Ovary (tissue), 3 donors: Measurements from ENCODE around the gene VPS51.

Source experiments
- CTCF ChIP-seq, 3 donors: fragments of 450-650 bp in 2 of 3; fragments of 200-600 bp in 1 of 3; IDR thresholded peaks; one replicate each; pipeline versions ENCODE4 v1.5.1 to v1.8.0; 2016 to 2022; ENCODE audit warnings: antibody characterized with exemption in 3 of 3, mild to moderate bottlenecking in 1 of 3
- POLR2A ChIP-seq: fragments of 450-650 bp; IDR thresholded peaks from one replicate; pipeline ENCODE4 v1.6.1; 2017; ENCODE audit warnings: antibody characterized with exemption, mild to moderate bottlenecking, moderate library complexity
- donor health status: DM: no; HTN: no; CAD: no.

- TF ChIP-seq CTCF (IDR thresholded peaks at IDR 0.05) (no peak), POLR2A (no peak)
Observed at GRCh38 chr11:65129649-65130441, 33.8 kb downstream of the VPS51 start.
